ENCODE measurements around the gene PCDH1. TPM values are rescaled to one million over a fixed set of nuclear protein-coding genes. Genes with fewer than 3 reads are reported as not detected.

The PCDH1 gene
- total RNA-seq, 2 donors from 2014 or later, result 24.9 to 31.3 TPM

DNA sequence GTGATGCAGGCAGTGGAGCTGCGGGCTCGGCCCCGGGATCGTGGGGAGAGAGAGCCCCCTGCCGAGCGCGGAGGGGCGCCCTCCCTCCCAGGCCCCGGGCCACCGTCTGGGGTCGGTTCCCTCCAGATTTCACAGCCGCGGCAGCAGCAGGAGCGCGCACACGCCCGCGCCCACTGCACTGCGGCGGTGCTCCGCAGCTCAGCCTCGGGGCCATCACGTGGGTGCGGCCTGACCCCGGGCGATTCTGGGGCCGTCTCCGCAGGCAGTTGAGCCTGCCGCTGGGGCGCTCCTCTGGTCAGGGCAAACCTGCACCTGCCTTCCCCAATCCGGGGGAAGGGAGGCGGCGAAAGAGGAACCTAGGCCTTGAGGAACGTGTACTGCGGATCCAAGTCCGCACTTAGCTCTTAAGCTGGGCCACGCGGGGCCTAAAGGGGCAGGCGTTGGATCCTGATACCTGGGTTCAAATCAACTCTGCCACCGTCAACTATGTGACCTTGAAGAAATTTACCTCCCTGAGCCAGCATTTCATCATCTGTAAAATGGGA lies 36.1 kb upstream of the PCDH1 start:
- H3K27ac ChIP-seq, result no peak overlapping the region
- H3K4me3 ChIP-seq, result no peak overlapping the region
- no peaks in the 10 kb centered on the region for H3K9me3 ChIP-seq
- H3K27me3 ChIP-seq, result no peaks in the 10 kb centered on the region
- intact Hi-C loops (cut with DNase I), result no loop called here
- H3K36me3 ChIP-seq (replicated peaks in 1 of 2; ENCODE audit: insufficient read depth in 1 of 2, low read depth in 2 of 2), result no peaks in the 10 kb centered on the region
- no peak for TF ChIP-seq POLR2A (IDR thresholded peaks at IDR 0.05)
- peak in 3 of 7 experiments; percentile 19 to 38 (median 27) for TF ChIP-seq CTCF (IDR thresholded peaks at IDR 0.05)
- peak; percentile 47 for ATAC-seq
- peaks cover 9% of the 10 kb centered on the region for H3K4me1 ChIP-seq
- 5 to 11% methylated on average over 11 to 40 of the region's 40 CpGs for WGBS, 2 donors
- peak; percentile 33 to 59 (median 42) for DNase-seq

DNA sequence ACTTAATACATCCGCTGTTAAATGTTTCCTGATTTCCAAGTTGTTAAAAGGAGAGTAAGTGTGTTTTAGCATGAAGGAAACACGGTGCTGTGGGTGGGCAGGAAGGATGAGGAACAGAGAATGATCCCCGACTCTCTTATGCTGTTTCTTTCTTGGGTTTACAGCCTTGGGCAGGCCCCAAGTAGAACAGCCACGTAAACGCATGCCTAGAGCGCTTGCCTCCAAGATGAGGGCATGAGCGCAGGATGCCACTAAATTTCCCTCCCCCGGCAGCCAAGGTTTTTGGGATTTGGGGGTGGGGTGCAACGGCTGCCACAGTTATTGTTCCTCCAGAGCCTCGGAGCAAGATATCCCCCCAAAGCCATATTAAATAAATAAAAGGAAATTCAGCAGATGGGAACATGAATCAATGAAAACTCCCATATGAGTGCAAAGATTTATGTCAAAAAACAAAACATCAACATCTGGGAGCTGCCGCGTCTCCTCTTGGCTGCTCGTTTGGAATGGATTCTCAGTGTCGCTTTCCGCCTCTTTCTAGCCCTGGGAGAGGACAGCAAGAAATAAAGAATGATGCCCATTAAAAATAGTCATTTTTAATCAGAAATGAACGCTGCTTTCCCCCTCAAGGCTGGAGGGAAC lies 35.5 kb upstream of the PCDH1 start:
- no peak for TF ChIP-seq CTCF (IDR thresholded peaks at IDR 0.05)
- TF ChIP-seq POLR2A (IDR thresholded peaks at IDR 0.05), result no peak
- Histone ChIP-seq H3K27ac (no peak overlapping the region), H3K9me3 (no peaks in the 10 kb centered on the region), H3K4me3 (no peak overlapping the region), H3K27me3 (no peaks in the 10 kb centered on the region), H3K4me1 (peaks cover 9% of the 10 kb centered on the region), H3K36me3 (replicated peaks in 1 of 2; ENCODE audit: insufficient read depth in 1 of 2, low read depth in 2 of 2) (no peaks in the 10 kb centered on the region)
- no peak for DNase-seq
- 24 to 27% methylated on average over 16 of the region's 16 CpGs for WGBS, 2 donors
- intact Hi-C loops (cut with DNase I), result no loop called here
- no peak for ATAC-seq

DNA sequence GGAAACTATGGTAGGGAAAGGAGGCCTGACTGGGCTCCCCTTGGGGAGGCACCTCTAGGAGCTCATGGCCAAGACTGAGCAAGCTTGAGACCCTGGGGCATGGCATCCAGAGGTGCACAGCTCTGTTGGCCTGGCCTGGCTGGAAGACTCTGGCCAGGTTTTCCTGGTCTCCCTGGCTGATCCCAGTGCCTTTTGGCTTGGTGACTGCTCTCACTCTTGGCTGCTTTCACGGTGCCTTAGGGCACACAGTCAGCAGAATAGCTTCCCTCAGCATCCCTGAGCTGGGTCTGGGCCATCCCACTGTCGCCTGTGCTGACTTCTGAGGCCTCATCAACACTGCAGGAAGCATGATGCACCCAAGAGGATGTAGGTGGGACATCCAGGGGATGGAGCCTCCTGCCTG lies 32.1 kb upstream of the PCDH1 start:
- Histone ChIP-seq H3K9me3 (no peaks in the 10 kb centered on the region), H3K4me3 (no peak overlapping the region), H3K27me3 (no peaks in the 10 kb centered on the region), H3K4me1 (peaks cover 9% of the 10 kb centered on the region), H3K36me3 (replicated peaks in 1 of 2; ENCODE audit: insufficient read depth in 1 of 2, low read depth in 2 of 2) (no peaks in the 10 kb centered on the region), H3K27ac (no peak overlapping the region)
- intact Hi-C loops (cut with DNase I), result no loop called here
- TF ChIP-seq CTCF (IDR thresholded peaks at IDR 0.05) (no peak), POLR2A (IDR thresholded peaks at IDR 0.05) (no peak)
- no peak for DNase-seq
- no peak for ATAC-seq
- WGBS, 2 donors, result 56 to 69% methylated on average over 2 of the region's 2 CpGs

GRCh38 chr5:141909212-141909611 lies 31.0 kb upstream of the PCDH1 start:
- Histone ChIP-seq H3K9me3 (no peaks in the 10 kb centered on the region), H3K4me1 (peaks cover 6% of the 10 kb centered on the region), H3K4me3 (no peak overlapping the region), H3K27ac (no peak overlapping the region), H3K36me3 (replicated peaks in 1 of 2; ENCODE audit: insufficient read depth in 1 of 2, low read depth in 2 of 2) (no peaks in the 10 kb centered on the region), H3K27me3 (no peaks in the 10 kb centered on the region)
- intact Hi-C loops (cut with DNase I), result no loop called here
- DNase-seq (no peak), ATAC-seq (no peak)
- TF ChIP-seq POLR2A (IDR thresholded peaks at IDR 0.05), result no peak
- no peak for TF ChIP-seq CTCF (IDR thresholded peaks at IDR 0.05)
- 72 to 73% methylated on average over 4 of the region's 4 CpGs for WGBS, 2 donors

GRCh38 chr5:141908796-141909195 lies 30.6 kb upstream of the PCDH1 start:
- no peak overlapping the region for H3K27ac ChIP-seq
- no peak for TF ChIP-seq POLR2A (IDR thresholded peaks at IDR 0.05)
- TF ChIP-seq CTCF (IDR thresholded peaks at IDR 0.05), result no peak
- H3K9me3 ChIP-seq, result no peaks in the 10 kb centered on the region
- 75 to 78% methylated on average over 2 of the region's 2 CpGs for WGBS, 2 donors
- no peaks in the 10 kb centered on the region for H3K36me3 ChIP-seq (replicated peaks in 1 of 2; ENCODE audit: insufficient read depth in 1 of 2, low read depth in 2 of 2)
- DNase-seq, result no peak
- H3K4me1 ChIP-seq, result peaks cover 2% of the 10 kb centered on the region
- ATAC-seq, result no peak
- H3K27me3 ChIP-seq, result no peaks in the 10 kb centered on the region
- H3K4me3 ChIP-seq, result no peak overlapping the region
- intact Hi-C loops (cut with DNase I), result no loop called here

Data from body of pancreas (tissue), 4 donors.